Tibial nerve (tissue), 4 donors: ENCODE data around the gene DISP1. TPM values are rescaled to one million over a fixed set of nuclear protein-coding genes. Genes with fewer than 3 reads are reported as not detected.
A peak's percentile ranks its signal among the peaks of the same experiment; 100 is the strongest.

Source experiments
- DNase-seq, 2 donors: peaks; one replicate each; pipeline ENCODE4 v3.0.0-alpha.2; 2019; ENCODE audit warnings: low spot score in 2 of 2
- H3K27ac ChIP-seq, 4 donors: fragments of 200-600 bp; sonication (generic) in 3 of 4; one replicate each; pipeline ENCODE4 v1.5.1; 2017 to 2019; ENCODE audit warnings: mild to moderate bottlenecking in 1 of 4
- H3K27me3 ChIP-seq, 2 donors: fragments of 200-600 bp; sonication (generic) in 1 of 2; one replicate each; pipeline versions ENCODE4 v1.5.1 to v1.6.0; 2017 to 2019
- H3K36me3 ChIP-seq, 3 donors: fragments of 200-600 bp; sonication (generic); one replicate each; pipeline ENCODE4 v1.5.1; 2018 to 2019
- H3K4me1 ChIP-seq, 4 donors: fragments of 200-600 bp; sonication (generic) in 3 of 4; one replicate each; pipeline ENCODE4 v1.5.1; 2017 to 2019
- H3K4me3 ChIP-seq, 4 donors: fragments of 200-600 bp; sonication (generic) in 3 of 4; one replicate each; pipeline ENCODE4 v1.5.1; 2017 to 2019; ENCODE audit warnings: mild to moderate bottlenecking in 1 of 4, moderate library complexity in 1 of 4
- H3K9me3 ChIP-seq, 4 donors: fragments of 200-600 bp; sonication (generic) in 3 of 4; one replicate each; pipeline ENCODE4 v1.5.1; 2017 to 2019
- EP300 ChIP-seq, 2 donors: sonication (generic); formaldehyde crosslinking; IDR thresholded peaks; one replicate each; pipeline ENCODE4 v1.6.1; 2017; ENCODE audit warnings: antibody characterized with exemption in 2 of 2, mild to moderate bottlenecking in 1 of 2
- POLR2A ChIP-seq, 2 donors: fragments of 450-650 bp; IDR thresholded peaks; one replicate each; pipeline ENCODE4 v1.6.1; 2017; ENCODE audit warnings: antibody characterized with exemption in 2 of 2, mild to moderate bottlenecking in 2 of 2, moderate library complexity in 2 of 2
- WGBS, 2 donors: methylation state at CpG; one replicate each; pipeline ENCODE4 v1.1.5; 2018; 5-methylcytosine and 5-hydroxymethylcytosine counted together
- total RNA-seq, 4 donors: library from RNA; depleted of rRNA; stranded (reverse); fragments of >200 nt; gene quantifications; one replicate each; pipeline ENCODE4 v1.1.0, GENCODE V29; 2016
- TF ChIP-seq, protein P1 (sequence below), 5 experiments: fragments of 200-600 bp in 3 of 5; fragments of 450-650 bp in 2 of 5; sonication (generic) in 3 of 5; IDR thresholded peaks; one replicate each; pipeline ENCODE4 v1.5.1; 2016 to 2019; ENCODE audit warnings: antibody characterized with exemption in 5 of 5, mild to moderate bottlenecking in 3 of 5, moderate library complexity in 2 of 5

DISP1 gene, protein sequence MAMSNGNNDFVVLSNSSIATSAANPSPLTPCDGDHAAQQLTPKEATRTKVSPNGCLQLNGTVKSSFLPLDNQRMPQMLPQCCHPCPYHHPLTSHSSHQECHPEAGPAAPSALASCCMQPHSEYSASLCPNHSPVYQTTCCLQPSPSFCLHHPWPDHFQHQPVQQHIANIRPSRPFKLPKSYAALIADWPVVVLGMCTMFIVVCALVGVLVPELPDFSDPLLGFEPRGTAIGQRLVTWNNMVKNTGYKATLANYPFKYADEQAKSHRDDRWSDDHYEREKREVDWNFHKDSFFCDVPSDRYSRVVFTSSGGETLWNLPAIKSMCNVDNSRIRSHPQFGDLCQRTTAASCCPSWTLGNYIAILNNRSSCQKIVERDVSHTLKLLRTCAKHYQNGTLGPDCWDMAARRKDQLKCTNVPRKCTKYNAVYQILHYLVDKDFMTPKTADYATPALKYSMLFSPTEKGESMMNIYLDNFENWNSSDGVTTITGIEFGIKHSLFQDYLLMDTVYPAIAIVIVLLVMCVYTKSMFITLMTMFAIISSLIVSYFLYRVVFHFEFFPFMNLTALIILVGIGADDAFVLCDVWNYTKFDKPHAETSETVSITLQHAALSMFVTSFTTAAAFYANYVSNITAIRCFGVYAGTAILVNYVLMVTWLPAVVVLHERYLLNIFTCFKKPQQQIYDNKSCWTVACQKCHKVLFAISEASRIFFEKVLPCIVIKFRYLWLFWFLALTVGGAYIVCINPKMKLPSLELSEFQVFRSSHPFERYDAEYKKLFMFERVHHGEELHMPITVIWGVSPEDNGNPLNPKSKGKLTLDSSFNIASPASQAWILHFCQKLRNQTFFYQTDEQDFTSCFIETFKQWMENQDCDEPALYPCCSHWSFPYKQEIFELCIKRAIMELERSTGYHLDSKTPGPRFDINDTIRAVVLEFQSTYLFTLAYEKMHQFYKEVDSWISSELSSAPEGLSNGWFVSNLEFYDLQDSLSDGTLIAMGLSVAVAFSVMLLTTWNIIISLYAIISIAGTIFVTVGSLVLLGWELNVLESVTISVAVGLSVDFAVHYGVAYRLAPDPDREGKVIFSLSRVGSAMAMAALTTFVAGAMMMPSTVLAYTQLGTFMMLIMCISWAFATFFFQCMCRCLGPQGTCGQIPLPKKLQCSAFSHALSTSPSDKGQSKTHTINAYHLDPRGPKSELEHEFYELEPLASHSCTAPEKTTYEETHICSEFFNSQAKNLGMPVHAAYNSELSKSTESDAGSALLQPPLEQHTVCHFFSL (N-terminal part only)
- total RNA-seq, result 10 to 100 TPM; 10.5 to 16.4 (median 15.7) TPM

DNA sequence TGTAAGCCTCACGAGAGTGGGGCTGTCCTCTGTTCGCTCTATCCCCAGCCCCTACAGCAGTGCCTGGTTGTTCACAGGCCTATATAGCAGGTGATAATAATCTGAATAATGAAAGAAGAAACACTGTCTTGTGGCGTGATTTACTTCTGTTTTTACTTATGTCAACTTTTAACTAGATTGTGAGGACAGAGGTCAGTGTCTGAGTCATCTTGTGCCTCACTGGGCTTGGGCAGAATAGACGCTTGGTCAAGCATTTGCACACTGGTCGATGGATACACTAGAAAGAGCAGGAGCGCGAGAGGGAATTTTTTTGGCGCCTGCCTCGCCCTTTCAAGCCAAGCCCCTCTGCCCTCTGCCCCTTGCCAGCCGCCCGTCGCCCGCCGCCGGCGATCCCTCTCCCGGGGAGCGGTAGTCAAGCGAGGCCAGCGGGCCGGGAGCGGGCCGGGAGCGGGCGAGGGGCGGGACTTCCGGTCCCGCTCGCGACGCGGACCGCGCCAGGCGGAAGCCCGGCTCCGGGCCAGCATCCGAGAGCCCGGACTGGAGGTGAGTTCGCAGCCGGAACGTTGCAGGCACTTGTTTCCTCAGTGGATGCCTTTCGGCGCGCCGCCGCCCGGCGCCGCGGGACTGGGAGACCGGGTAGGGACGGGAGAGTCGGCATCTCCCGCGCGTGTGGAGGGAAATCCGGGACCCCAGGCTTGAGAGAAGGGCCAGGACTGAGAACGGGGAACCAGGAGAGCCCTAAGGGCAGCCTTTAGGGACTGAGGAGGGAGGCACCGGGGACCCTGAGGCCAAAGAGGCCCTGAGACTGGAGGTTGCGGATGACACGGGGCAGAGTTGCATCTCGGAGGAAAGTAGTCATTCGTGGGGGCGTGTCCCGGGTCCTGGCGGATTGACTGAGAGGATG, at the start of gene DISP1:
Gene DISP1 (plus strand): TSS at position 504 of the 904 bp plus-strand sequence. CDS start 127,785 bp downstream, outside the sequence.
- Histone ChIP-seq H3K4me1 (peaks cover 0 to 29% (median 8%) of the 10 kb centered on the region in 4 donors), H3K27ac (peak within 1 kb of the TSS; percentile 72 to 99 (median 93)), H3K4me3 (peak within 1 kb of the TSS; percentile 66 to 99 (median 91)), H3K36me3 (no peaks in the 10 kb centered on the region), H3K27me3 (no peaks in the 10 kb centered on the region), H3K9me3 (no peaks in the 10 kb centered on the region)
- 2 to 3% methylated on average over 46 to 55 of the region's 67 CpGs for WGBS, 2 donors
- TF ChIP-seq EP300 (IDR thresholded peaks at IDR 0.05) (peak in 1 of 2 donors; percentile 69), POLR2A (IDR thresholded peaks at IDR 0.05) (peak; percentile 67 to 79)
- TF ChIP-seq, protein P1, sequence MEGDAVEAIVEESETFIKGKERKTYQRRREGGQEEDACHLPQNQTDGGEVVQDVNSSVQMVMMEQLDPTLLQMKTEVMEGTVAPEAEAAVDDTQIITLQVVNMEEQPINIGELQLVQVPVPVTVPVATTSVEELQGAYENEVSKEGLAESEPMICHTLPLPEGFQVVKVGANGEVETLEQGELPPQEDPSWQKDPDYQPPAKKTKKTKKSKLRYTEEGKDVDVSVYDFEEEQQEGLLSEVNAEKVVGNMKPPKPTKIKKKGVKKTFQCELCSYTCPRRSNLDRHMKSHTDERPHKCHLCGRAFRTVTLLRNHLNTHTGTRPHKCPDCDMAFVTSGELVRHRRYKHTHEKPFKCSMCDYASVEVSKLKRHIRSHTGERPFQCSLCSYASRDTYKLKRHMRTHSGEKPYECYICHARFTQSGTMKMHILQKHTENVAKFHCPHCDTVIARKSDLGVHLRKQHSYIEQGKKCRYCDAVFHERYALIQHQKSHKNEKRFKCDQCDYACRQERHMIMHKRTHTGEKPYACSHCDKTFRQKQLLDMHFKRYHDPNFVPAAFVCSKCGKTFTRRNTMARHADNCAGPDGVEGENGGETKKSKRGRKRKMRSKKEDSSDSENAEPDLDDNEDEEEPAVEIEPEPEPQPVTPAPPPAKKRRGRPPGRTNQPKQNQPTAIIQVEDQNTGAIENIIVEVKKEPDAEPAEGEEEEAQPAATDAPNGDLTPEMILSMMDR (IDR thresholded peaks at IDR 0.05), result no peak
- peak; percentile 52 to 61 for DNase-seq

DNA sequence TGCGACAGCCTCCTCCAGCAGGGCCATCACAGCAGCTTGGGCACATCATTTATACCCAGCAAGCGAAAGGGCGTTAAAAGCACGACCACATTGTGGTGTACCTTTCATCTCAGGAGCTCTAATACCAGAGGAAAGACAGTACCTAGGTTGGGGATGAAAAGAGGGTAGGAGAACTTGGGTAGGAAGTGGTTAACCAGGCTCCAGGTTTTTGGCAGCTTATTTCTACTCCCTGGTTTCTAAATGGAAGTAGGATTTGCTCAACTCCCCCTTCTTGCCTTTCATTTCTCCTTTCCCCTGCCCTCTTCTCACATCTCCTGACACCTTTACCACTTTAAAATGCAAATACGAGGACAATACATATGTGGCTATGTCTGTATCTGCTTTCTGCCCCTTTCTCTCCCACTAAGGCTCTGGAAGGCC, 47.7 kb upstream of the DISP1 start:
- no peak overlapping the region for H3K4me3 ChIP-seq
- H3K27me3 ChIP-seq, result no peaks in the 10 kb centered on the region
- no peaks in the 10 kb centered on the region for H3K36me3 ChIP-seq
- H3K4me1 ChIP-seq, result no peaks in the 10 kb centered on the region
- WGBS, 2 donors, result 84 to 88% methylated on average over 5 of the region's 5 CpGs
- DNase-seq, result no peak
- H3K9me3 ChIP-seq, result peaks cover 0 to 11% (median 5%) of the 10 kb centered on the region in 4 donors
- TF ChIP-seq EP300 (IDR thresholded peaks at IDR 0.05) (no peak), POLR2A (IDR thresholded peaks at IDR 0.05) (no peak)
- TF ChIP-seq, protein P1 (IDR thresholded peaks at IDR 0.05), result no peak
- H3K27ac ChIP-seq, result no peak overlapping the region

DNA sequence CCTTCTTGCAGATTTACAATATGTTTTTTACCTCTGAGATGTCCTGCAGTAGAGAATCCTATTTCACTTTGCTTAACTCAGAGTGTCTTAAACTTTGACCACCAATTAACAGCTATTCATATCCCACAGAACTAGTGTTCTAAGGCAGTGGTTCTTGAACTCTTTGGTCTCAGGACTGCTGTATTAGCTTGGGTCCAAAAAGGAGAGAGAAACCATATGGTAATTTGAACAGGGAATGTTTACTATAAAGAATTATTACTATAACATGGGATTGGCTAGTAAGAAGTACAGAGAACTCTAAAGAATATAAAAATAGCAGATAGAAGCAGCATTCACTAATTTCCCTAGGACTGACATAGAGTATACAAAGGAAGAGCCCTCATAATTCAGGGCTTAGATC, 46.2 kb upstream of the DISP1 start:
- Histone ChIP-seq H3K9me3 (peaks cover 0 to 11% (median 5%) of the 10 kb centered on the region in 4 donors), H3K27ac (no peak overlapping the region), H3K4me3 (no peak overlapping the region), H3K4me1 (no peaks in the 10 kb centered on the region), H3K36me3 (no peaks in the 10 kb centered on the region), H3K27me3 (no peaks in the 10 kb centered on the region)
- no peak for TF ChIP-seq EP300 (IDR thresholded peaks at IDR 0.05)
- TF ChIP-seq, protein P1 (IDR thresholded peaks at IDR 0.05), result no peak
- no peak for TF ChIP-seq POLR2A (IDR thresholded peaks at IDR 0.05)
- no peak for DNase-seq

DNA sequence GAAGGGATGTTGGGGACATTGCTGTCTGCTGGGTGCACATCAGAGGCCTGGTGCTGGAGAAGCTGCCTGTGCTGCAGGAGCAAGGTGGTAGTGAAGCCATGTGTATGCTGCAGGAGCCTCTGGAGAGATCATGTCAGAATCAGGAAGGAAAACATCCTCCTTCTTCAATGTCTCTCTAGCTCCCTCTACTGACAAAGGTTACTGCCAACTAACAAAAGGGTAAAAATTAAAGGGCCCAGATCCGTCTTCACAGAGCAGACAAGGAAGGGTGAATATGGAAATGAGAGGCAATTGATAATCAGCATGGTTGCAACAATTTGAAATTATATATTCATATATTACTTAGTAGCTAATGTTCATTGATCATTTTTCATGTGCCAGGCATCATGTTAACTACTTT, 45.7 kb upstream of the DISP1 start:
- DNase-seq, result no peak
- no peak for TF ChIP-seq EP300 (IDR thresholded peaks at IDR 0.05)
- TF ChIP-seq POLR2A (IDR thresholded peaks at IDR 0.05), result no peak
- TF ChIP-seq, protein P1 (IDR thresholded peaks at IDR 0.05), result no peak
- H3K36me3 ChIP-seq, result no peaks in the 10 kb centered on the region
- H3K4me1 ChIP-seq, result no peaks in the 10 kb centered on the region
- H3K4me3 ChIP-seq, result no peak overlapping the region
- H3K27me3 ChIP-seq, result no peaks in the 10 kb centered on the region
- WGBS, 2 donors, result 78 to 79% methylated on average over 1 of the region's 1 CpG
- no peak overlapping the region for H3K27ac ChIP-seq
- H3K9me3 ChIP-seq, result peaks cover 0 to 11% (median 5%) of the 10 kb centered on the region in 4 donors
